SK-N-SH treated with all-trans-retinoic acid at 6 μM for 48 hours (cell line): ENCODE data around the gene UST.

Experiments
- ATAC-seq: fragments of 200-7000 bp; cut with Tn5 transposase; 3 replicates; pipeline ENCODE4 v1.9.1; 2020; ENCODE audit warnings: mild to moderate bottlenecking, moderate library complexity
- ARNTL ChIP-seq: fragments of 450-650 bp; formaldehyde crosslinking; IDR thresholded peaks from 2 replicates; pipeline ENCODE4 v1.5.0; 2020; ENCODE audit warnings: low read depth, mild to moderate bottlenecking, moderate library complexity, borderline replicate concordance
- BACH2 ChIP-seq: fragments of 250-450 bp; sonication (Bioruptor Pico); IDR thresholded peaks from 2 replicates; pipeline ENCODE4 v1.9.0; 2021; ENCODE audit warnings: mild to moderate bottlenecking, borderline replicate concordance
- CSDC2 ChIP-seq: fragments of 250-450 bp; sonication (Bioruptor Pico); IDR thresholded peaks from 2 replicates; pipeline ENCODE4 v1.5.0; 2020; ENCODE audit warnings: mild to moderate bottlenecking, moderate library complexity
- CSRNP3 ChIP-seq: fragments of 250-450 bp; sonication (Bioruptor Pico); IDR thresholded peaks from 2 replicates; pipeline ENCODE4 v1.5.1; 2021; ENCODE audit warnings: mild to moderate bottlenecking, moderate library complexity
- ESRRG ChIP-seq: fragments of 250-450 bp; sonication (Bioruptor Pico); IDR thresholded peaks from 2 replicates; pipeline ENCODE4 v1.6.1; 2021; ENCODE audit warnings: mild to moderate bottlenecking
- GLIS3 ChIP-seq: fragments of 250-450 bp; sonication (Bioruptor Pico); IDR thresholded peaks from 2 replicates; pipeline ENCODE4 v1.5.0; 2020; ENCODE audit warnings: mild to moderate bottlenecking, moderate library complexity
- ISL1 ChIP-seq: fragments of 250-450 bp; sonication (Bioruptor Pico); IDR thresholded peaks from 2 replicates; pipeline ENCODE4 v2.1.2; 2022; ENCODE audit warnings: mild to moderate bottlenecking, moderate library complexity
- OSR1 ChIP-seq: fragments of 250-450 bp; sonication (Bioruptor Pico); IDR thresholded peaks from 2 replicates; pipeline ENCODE4 v1.8.0; 2022; ENCODE audit warnings: moderate library complexity, mild to moderate bottlenecking, inconsistent platforms
- PPARA ChIP-seq: fragments of 250-450 bp; sonication (Bioruptor Pico); IDR thresholded peaks from 2 replicates; pipeline ENCODE4 v1.5.0; 2020; ENCODE audit warnings: mild to moderate bottlenecking, borderline replicate concordance
- RARB ChIP-seq: fragments of 250-450 bp; sonication (Bioruptor Pico); IDR thresholded peaks from 2 replicates; pipeline ENCODE4 v1.8.0; 2021; ENCODE audit warnings: mild to moderate bottlenecking, moderate library complexity
- SNAI2 ChIP-seq: fragments of 250-450 bp; sonication (Bioruptor Pico); IDR thresholded peaks from 2 replicates; pipeline ENCODE4 v1.5.0; 2020; ENCODE audit warnings: mild to moderate bottlenecking, moderate library complexity
- TOX ChIP-seq: fragments of 250-450 bp; sonication (Bioruptor Pico); IDR thresholded peaks from 2 replicates; pipeline ENCODE4 v1.8.0; 2021; ENCODE audit warnings: mild to moderate bottlenecking, moderate library complexity, borderline replicate concordance
- ZC3H10 ChIP-seq: fragments of 250-450 bp; sonication (Bioruptor Pico); IDR thresholded peaks from 2 replicates; pipeline ENCODE4 v1.5.1; 2021; ENCODE audit warnings: mild to moderate bottlenecking, moderate library complexity
- ZFP3 ChIP-seq: fragments of 250-450 bp; sonication (Bioruptor Pico); IDR thresholded peaks from 2 replicates; pipeline ENCODE4 v1.5.0; 2020; ENCODE audit warnings: mild to moderate bottlenecking, moderate library complexity
- ZFP30 ChIP-seq: fragments of 450-650 bp; formaldehyde crosslinking; IDR thresholded peaks from 2 replicates; pipeline ENCODE4 v1.5.0; 2022; ENCODE audit warnings: mild to moderate bottlenecking, moderate library complexity
- ZNF565 ChIP-seq: fragments of 450-650 bp; formaldehyde crosslinking; conservative IDR thresholded peaks from 2 replicates; pipeline ENCODE4 v1.5.0; 2020; ENCODE audit warnings: low read depth, mild to moderate bottlenecking, moderate library complexity
- ZNF70 ChIP-seq: fragments of 450-650 bp; formaldehyde crosslinking; IDR thresholded peaks from 2 replicates; pipeline ENCODE4 v1.5.0; 2020; ENCODE audit warnings: mild to moderate bottlenecking, moderate library complexity
- ZNF8 ChIP-seq: fragments of 450-650 bp; formaldehyde crosslinking; IDR thresholded peaks from 2 replicates; pipeline ENCODE4 v1.5.0; 2020; ENCODE audit warnings: mild to moderate bottlenecking, moderate library complexity
- TF ChIP-seq, protein P1 (sequence below): fragments of 250-450 bp; sonication (Bioruptor Pico); IDR thresholded peaks from 2 replicates; pipeline ENCODE4 v1.5.1; 2020; ENCODE audit warnings: low read depth, mild to moderate bottlenecking, moderate library complexity
- TF ChIP-seq, protein P2 (sequence below): fragments of 250-450 bp; sonication (Bioruptor Pico); IDR thresholded peaks from 2 replicates; pipeline ENCODE4 v1.8.0; 2020; ENCODE audit warnings: mild to moderate bottlenecking, moderate library complexity, borderline replicate concordance
- TF ChIP-seq, protein P3 (sequence below): fragments of 250-450 bp; sonication (Bioruptor Pico); IDR thresholded peaks from 2 replicates; pipeline ENCODE4 v1.5.0; 2020; ENCODE audit warnings: mild to moderate bottlenecking, moderate library complexity

Gene UST

DNA sequence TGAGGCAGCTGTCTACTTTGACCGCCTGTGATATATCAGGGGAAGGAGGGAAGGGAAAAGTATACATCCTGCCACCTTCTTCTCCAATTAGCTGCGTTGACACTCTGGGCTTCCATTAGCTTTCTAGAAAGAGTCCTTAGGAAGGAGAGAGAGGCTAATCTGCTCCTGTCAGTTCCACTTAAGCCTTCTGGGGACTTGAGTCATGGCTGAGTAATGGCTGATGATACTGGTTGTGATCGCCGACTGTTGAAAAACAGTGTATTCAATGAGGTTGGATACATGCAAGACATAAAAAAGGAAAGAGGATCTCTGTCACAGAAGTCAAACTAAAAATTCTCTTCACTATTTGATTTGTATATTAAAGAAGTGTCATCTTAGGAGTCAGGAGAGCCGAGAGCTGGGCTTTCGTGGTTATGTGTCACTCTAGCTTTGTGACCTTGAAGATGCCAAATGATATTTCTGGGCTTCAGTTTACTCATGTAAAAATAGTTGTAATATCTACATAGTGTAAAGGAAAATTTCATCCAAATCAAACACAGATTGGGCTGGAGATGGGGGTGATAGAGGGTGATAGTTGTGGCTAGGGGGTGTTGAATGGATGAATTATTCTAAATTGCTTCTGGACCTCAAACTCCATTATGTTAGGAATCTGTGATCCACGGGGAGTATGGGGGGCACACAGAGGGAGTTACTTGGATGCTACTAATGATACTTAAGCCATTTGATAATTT lies 189.0 kb downstream of the UST start:
- TF ChIP-seq, protein P1, sequence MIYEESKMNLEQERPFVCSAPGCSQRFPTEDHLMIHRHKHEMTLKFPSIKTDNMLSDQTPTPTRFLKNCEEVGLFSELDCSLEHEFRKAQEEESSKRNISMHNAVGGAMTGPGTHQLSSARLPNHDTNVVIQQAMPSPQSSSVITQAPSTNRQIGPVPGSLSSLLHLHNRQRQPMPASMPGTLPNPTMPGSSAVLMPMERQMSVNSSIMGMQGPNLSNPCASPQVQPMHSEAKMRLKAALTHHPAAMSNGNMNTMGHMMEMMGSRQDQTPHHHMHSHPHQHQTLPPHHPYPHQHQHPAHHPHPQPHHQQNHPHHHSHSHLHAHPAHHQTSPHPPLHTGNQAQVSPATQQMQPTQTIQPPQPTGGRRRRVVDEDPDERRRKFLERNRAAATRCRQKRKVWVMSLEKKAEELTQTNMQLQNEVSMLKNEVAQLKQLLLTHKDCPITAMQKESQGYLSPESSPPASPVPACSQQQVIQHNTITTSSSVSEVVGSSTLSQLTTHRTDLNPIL (CRISPR knock-in tag): no peak
- TF ChIP-seq OSR1 (no peak), ZNF8 (CRISPR knock-in tag) (no peak)
- TF ChIP-seq, protein P2, sequence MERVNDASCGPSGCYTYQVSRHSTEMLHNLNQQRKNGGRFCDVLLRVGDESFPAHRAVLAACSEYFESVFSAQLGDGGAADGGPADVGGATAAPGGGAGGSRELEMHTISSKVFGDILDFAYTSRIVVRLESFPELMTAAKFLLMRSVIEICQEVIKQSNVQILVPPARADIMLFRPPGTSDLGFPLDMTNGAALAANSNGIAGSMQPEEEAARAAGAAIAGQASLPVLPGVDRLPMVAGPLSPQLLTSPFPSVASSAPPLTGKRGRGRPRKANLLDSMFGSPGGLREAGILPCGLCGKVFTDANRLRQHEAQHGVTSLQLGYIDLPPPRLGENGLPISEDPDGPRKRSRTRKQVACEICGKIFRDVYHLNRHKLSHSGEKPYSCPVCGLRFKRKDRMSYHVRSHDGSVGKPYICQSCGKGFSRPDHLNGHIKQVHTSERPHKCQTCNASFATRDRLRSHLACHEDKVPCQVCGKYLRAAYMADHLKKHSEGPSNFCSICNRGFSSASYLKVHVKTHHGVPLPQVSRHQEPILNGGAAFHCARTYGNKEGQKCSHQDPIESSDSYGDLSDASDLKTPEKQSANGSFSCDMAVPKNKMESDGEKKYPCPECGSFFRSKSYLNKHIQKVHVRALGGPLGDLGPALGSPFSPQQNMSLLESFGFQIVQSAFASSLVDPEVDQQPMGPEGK (CRISPR knock-in tag): no peak
- TF ChIP-seq, all 23 proteins: peak for 0
- ATAC-seq: peak; percentile 55

GRCh38 chr6:148943451-148943850 lies 196.6 kb downstream of the UST start:
- ATAC-seq: peak; percentile 46; the same call in 1 of the 3 replicates
- TF ChIP-seq TOX (no peak), BACH2 (CRISPR knock-in tag) (no peak), ZNF70 (CRISPR knock-in tag) (no peak), CSRNP3 (CRISPR knock-in tag) (no peak), ZFP3 (CRISPR knock-in tag) (no peak), ISL1 (CRISPR knock-in tag) (no peak), ZNF8 (CRISPR knock-in tag) (no peak), ZFP30 (CRISPR knock-in tag) (no peak), OSR1 (no peak), GLIS3 (CRISPR knock-in tag) (no peak), ZC3H10 (CRISPR knock-in tag) (no peak), ARNTL (CRISPR knock-in tag) (no peak), SNAI2 (CRISPR knock-in tag) (no peak), ZNF565 (no peak), RARB (CRISPR knock-in tag) (no peak), ESRRG (no peak), PPARA (CRISPR knock-in tag) (no peak)
- TF ChIP-seq, protein P2 (CRISPR knock-in tag): no peak
- TF ChIP-seq, protein P3, sequence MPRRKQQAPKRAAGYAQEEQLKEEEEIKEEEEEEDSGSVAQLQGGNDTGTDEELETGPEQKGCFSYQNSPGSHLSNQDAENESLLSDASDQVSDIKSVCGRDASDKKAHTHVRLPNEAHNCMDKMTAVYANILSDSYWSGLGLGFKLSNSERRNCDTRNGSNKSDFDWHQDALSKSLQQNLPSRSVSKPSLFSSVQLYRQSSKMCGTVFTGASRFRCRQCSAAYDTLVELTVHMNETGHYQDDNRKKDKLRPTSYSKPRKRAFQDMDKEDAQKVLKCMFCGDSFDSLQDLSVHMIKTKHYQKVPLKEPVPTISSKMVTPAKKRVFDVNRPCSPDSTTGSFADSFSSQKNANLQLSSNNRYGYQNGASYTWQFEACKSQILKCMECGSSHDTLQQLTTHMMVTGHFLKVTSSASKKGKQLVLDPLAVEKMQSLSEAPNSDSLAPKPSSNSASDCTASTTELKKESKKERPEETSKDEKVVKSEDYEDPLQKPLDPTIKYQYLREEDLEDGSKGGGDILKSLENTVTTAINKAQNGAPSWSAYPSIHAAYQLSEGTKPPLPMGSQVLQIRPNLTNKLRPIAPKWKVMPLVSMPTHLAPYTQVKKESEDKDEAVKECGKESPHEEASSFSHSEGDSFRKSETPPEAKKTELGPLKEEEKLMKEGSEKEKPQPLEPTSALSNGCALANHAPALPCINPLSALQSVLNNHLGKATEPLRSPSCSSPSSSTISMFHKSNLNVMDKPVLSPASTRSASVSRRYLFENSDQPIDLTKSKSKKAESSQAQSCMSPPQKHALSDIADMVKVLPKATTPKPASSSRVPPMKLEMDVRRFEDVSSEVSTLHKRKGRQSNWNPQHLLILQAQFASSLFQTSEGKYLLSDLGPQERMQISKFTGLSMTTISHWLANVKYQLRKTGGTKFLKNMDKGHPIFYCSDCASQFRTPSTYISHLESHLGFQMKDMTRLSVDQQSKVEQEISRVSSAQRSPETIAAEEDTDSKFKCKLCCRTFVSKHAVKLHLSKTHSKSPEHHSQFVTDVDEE (CRISPR knock-in tag): no peak
- TF ChIP-seq, all 23 proteins: peak for 0

- no peak for ATAC-seq
- no peak for TF ChIP-seq GLIS3 (CRISPR knock-in tag)
- TF ChIP-seq BACH2 (CRISPR knock-in tag): no peak
- no peak for TF ChIP-seq CSDC2 (CRISPR knock-in tag)
- no peak for TF ChIP-seq ARNTL (CRISPR knock-in tag)
- no peak for TF ChIP-seq ISL1 (CRISPR knock-in tag)
Measured at GRCh38 chr6:148944608-148945007, 197.8 kb downstream of the UST start.
